Bladder microvascular endothelial cell (primary cell): ENCODE results near the gene ZFAND5. TPM values are rescaled to one million over a fixed set of nuclear protein-coding genes. Genes with fewer than 3 reads are reported as not detected.

Source experiments
- total RNA-seq: library from RNA; depleted of rRNA; stranded (reverse); fragments of >200 nt; gene quantifications from 2 replicates; pipeline ENCODE4 v1.2.3, GENCODE V29; 2014

Gene ZFAND5
- total RNA-seq = 95.8 and 113 TPM in 2 replicates

GRCh38 chr9:72364679-72365524 lies at the start of gene ZFAND5:
TSS of gene ZFAND5 (minus strand) at chr9:72365208. CDS start at chr9:72360778, 4,430 bp downstream.

Other genes with a start within 250 kb of the ZFAND5 start
- gene GDA, start 215.8 kb downstream of the ZFAND5 start, total RNA-seq = under 0.01 TPM in 1 of 2 replicates, not detected in the other
- gene TMC1, start 156.4 kb upstream of the ZFAND5 start, total RNA-seq = 1.3 and 2.4 TPM in 2 replicates